ENCODE measurements around the gene TIGD1. TPM values are rescaled to one million over a fixed set of nuclear protein-coding genes. Genes with fewer than 3 reads are reported as not detected.

TIGD1 gene
- 2.2 TPM for total RNA-seq
- long read RNA-seq, partial matches to known transcripts: 0 of 4 reads
- long read RNA-seq, other reads (novel, unspliced or antisense): 0 of 4 reads

DNA sequence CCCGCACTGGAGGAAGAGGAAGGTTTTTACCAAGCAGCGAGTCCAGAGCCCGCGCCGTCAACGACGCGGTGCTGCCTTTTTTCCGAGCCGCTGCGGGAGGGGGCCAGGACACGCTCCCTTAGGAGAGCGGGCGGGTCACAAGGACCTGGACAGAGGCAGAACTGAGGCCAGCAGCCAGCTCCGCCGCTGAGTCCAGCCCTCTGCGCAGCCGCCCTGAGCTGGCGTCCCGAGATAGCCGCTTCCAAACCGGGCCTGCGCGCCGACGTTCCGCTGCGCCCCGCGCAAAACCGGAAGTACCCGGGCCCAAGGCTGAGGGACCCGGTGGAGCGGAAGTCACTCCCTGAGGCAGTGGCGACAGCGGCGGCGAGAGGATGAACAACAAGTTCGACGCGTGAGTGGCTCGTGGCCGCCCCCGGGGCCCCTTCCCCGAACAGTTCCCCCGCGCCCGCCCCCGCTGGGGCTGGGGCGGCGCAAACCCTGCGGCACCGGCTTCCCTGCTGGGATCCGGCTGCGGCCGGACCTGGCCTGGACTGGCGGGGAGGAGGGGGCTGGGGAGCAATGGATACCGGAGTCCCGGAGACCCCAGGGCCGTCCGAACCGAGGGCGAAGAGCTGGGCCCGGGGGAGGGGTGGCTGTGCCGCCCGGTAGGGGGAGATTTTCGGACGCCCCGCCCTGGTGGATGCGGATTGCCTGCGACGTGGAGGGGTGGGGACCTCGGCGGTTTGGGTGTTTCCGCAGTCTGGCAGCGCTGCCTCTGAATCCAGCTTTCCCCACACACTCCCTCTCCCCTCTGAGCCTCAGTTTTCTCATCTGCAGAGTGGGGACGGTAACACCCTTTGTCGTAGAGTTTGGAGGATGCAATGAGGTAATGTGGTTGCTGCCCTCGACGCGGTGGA is at the start of gene TIGD1, which contains the start of gene EIF4E2:
TIGD1 (minus strand) TSS at position 204 of the 896 bp plus-strand sequence. CDS start 675 bp downstream, outside the sequence.
EIF4E2 (plus strand) TSS at position 336 of the 896 bp plus-strand sequence; CDS start at position 372, 36 bp downstream.
- peak; percentile 99 for DNase-seq (ENCODE audit: low spot score)

DNA sequence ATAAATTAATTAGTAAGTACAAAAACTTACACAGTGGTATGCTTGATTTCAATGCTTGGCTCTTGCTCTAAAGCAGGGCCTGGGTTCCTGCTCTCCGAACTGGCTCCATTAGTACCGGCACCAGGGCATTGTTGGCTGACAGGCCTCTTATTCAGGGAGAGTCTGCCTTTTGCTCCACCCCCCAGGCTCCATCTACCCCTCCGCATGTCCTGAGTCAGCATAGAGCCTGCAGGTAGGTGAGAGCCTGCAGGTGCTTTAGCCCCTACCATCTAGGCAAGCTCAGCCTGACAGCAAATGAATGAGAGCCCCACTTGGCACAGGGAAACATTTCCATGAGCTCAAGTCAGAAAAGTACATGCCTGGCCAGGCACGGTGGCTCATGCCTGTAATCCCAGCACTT is 47.9 kb upstream of the TIGD1 start:
- DNase-seq (ENCODE audit: low spot score): no peak

DNA sequence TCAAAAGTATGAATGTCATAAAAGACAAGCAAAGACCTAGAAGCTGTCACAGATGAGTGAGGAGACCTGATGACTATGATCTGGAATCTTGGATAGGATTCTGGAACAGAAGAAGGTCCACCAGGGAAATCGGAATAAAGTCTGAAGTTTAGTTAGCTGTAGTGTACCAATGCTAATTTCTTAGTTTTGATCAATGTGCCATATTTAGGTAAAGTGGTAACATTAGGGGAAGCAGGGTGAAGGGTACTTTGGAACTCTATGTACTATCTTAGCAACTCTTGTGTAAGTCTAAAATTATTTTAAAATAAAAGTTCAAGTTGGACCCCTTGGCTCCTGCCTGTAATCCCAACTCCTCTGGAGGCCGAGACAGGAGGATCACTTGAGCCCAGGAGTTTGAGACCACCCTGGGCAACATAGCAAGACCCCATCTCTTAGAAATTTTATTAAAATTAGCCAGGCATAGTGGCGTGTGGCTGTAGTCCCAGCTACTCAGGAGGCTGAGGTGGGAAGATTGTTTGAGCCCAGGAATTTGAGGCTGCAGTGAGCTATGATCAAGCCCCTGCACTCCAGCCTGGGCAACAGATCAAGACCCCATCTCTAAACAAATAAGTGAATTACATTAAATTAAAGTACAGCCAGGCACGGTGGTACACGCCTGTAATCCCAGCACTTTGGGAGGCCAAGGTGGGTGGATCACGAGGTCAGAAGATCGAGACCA is 47.2 kb upstream of the TIGD1 start:
- DNase-seq (ENCODE audit: low spot score): no peak

DNA sequence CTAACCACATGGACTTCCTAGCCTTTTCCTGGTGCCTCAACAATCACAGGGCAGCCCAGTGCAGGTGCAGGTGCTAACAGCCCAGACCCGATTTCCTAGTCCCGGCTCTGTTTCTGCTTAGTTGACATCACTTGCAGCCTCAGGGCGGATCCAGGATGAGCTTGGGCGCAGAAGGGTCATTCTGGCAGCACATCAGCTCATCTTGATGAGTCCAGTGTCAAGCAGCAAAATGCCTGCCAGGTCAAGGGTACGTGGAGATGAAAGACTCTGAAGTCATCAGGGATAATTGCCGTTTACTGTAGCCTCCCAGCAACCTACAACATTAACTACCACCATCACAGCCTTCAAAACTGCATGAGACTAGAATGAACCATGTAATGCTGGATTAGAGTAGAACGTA is 43.6 kb upstream of the TIGD1 start:
- DNase-seq (ENCODE audit: low spot score): no peak

DNA sequence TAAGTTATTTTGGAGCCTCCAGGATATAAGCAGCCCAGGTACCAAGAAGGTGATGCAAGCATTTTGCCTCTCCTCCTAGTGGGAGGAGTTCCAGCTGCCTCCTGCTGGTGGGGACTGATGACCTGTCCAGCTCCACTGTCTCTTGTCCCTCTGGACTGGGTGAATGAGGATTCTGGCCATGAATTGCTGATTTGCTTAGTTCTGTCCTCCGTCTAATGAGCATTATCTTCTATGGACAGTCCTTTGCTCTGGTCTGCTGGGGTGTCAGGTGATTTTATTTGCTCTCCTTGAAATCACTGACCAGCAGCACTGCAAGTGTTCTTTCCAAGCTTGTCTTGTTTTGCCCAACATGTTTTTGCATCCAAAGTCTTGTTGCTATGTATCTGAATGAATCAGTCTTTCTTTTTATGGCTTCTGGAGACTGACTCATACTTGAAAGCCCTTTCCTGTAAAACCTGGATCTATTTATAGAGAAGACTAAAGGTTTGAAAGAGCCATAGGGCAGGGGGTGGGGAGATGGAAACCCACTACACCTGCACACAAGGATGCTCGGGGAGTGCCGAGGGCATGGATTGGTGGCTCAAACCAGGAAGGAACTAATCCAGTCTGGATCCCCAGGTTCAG is 42.5 kb upstream of the TIGD1 start:
- no peak for DNase-seq (ENCODE audit: low spot score)

DNA sequence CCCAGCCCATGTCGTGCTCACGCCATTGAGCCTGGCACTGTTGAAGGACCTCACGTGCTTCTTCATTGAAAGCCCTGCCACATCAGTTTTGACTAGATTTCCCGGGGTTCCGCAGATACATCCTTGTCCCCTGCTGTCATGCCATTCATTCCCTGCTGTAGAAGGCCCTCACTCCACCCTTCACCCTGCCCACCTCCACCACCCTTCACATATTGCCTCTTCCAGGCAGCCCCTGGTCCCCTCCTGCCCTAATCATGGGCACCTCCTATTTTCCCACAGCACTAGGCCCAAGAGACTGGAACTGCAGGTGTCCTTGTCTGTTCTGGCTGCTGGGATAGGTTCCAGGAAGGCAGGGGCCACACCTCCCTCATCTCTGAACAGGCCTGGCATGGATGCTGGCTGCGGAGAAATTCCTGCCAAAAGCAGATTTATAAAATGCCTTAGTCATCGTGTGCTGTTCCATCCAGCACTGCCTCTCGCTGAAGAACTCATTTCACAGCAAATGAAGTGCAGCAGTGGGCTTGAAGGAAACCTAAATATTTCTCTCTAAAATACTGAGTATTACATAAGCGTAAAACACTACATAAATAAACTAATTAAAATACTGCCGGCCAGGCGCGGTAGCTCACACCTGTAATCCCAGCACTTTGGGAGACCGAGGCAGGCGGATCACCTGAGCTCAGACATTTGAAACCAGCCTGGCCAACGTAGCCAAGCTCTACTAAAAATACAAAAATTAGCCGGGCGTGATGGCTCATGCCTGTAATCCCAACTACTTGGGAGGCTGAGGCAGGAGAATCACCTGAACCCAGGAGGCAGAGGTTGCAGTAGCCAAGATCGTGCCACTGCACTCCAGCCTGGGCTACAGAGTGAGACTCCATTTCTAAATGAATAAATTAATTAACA is 38.6 kb upstream of the TIGD1 start:
- no peak for DNase-seq (ENCODE audit: low spot score)

DNA sequence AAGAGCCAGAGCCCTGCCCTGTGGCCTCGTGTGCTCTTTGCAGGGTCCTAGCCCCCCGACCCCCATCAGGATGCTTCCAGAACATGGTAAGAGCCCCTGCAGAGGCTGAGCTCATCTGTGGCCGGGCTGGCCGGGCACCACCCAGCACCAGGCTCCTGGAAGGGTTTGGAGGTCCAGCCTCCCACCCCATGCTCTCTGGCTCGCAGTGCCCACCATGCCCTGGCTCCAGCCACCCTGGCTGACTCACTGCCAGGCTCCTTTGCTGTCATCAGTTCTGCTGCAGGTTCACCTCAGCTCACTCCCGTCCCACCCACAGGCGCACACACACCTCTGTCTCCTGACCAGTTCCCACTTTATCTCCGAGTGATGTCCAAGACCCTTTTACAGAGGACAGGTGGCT is 37.7 kb upstream of the TIGD1 start:
- no peak for DNase-seq (ENCODE audit: low spot score)

DNA sequence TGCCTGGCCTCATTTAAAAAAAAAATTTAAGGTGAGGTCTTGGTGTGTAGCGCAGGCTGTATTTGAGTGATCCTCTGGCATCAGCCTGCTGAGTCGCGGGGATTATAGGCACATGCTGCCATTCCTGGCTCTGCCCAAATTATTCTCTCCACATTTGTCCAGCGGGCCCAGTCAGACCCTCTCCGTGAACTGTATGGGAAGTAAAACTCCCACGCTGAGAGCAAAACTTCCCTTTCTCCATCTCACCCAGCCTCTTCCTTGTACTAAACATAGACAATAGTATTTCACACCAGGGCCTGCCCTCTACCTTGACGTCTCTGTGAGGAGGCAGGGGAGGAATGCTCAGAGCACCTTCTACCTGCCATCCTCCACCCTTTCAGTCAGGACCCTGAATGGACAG is 37.2 kb upstream of the TIGD1 start:
- peak; percentile 41 for DNase-seq (ENCODE audit: low spot score)

DNA sequence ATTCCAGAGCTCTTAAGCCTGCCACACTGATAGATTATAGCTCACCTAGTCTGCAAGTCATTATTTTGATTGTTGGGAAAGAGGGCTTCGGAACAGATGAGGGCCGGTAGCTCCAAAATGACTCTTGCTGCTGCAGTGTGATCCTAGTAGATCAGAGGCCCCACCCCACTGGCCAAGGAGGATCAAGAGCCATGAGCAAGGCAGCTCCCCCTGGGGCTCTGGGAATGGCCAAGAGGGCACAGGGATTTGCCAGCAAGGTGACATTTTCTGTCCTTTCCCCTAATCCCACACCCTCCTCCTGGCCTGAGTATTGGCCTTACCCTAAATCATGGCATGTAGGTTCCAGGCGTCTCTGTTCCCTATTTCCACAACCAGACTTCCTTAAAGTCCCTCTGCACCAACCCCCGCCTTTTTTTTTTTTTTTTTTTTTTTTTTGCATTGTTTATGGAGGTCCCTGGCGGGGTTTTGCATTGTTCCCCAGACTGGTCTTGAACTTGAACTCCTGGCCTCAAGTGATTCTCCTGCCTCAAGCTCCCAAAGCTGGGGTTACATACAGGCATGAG is 36.7 kb upstream of the TIGD1 start:
- DNase-seq (ENCODE audit: low spot score): no peak

DNA sequence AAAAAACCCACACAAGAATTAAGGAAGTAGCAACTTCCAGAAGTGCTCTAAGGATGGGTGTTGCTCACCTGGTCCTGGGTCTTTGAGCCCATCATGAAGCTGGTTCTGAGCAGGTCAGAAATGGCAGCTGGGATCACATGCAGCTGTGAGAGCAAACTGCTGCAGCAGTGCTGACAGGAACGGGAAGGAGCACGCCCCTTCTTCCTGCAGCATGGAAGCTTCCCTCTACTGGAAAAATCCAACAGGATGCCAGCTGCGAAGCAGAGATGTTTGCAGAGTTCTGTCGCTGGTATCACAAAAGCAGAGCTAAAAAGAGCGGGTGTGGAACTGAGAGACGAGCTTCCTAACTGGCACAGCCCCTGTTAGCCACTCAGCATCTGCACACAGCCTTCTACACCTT is 33.9 kb upstream of the TIGD1 start:
- DNase-seq (ENCODE audit: low spot score): no peak

DNA sequence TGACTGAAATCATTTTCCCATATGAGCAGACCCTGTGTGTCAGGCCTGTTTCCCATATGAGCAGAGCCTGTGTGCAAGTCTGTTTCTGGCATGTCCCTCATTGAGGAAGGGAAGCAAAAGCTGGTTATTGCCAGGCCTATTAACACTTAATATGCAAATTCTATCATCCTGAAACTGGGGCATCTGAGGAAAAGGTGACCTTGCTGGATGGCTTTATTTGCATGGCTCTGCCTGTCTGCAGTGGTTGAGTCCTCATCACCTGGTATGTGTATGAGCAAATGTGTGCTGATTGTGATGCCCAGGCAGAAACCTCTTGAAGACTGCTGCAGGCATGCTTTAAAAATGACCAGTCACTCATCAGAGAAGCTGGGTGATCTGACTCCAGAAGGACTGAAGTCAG is 31.4 kb upstream of the TIGD1 start:
- no peak for DNase-seq (ENCODE audit: low spot score)

DNA sequence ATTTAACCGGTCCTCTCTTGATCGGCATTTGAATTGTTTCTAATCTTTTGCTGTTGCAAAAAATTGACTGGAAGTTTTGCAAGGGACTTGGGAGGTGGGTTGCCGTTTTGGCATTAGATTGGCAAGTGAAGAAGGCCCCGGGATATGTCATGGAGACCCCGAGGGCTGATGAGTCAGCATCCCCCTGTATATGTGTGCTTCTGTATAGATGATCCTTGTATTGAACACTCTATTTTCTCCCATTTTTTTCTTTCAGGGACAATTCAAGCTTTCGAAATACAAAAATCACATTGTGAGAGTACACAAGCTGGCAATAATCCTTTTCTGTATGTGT is 30.3 kb upstream of the TIGD1 start:
- DNase-seq (ENCODE audit: low spot score): no peak

DNA sequence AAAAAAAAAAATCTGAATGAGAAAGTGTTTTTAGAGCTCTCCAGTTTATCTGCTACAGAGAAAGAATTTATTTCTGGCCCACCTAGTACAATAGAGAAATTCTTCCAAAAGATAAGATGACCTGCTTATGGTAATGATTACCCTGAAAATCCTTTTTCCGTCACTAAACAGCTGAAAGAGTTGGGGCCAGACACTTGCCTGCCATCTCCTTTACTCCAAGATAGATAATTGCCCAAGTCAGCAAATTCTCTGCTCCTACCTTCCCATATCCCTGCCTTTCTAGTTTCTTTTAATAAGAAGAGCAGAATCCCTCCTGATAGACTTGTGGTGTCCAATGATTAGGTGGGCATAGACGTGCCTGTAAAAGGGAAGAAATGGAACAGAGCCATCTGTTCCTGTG is 28.3 kb upstream of the TIGD1 start:
- DNase-seq (ENCODE audit: low spot score): no peak

DNA sequence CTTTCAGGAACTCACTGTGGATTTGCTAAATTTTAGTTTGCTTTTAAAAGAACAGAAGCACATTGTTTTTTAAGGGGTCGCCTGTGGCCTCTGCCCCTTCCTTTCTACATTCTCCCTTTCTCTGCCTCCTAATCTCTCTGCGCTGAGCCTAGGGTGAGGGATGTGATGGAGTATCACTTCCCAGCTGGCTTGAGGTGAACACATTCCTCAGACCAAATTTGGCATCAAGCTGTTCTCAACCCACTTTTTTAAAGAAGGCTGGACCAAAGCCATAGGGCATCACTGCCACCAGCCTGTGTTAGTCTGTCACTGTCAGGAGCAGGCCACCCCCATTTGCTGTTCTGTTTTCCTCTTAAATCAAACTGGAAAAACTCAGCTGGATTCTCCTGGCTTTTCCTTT is 27.5 kb upstream of the TIGD1 start:
- no peak for DNase-seq (ENCODE audit: low spot score)

DNA sequence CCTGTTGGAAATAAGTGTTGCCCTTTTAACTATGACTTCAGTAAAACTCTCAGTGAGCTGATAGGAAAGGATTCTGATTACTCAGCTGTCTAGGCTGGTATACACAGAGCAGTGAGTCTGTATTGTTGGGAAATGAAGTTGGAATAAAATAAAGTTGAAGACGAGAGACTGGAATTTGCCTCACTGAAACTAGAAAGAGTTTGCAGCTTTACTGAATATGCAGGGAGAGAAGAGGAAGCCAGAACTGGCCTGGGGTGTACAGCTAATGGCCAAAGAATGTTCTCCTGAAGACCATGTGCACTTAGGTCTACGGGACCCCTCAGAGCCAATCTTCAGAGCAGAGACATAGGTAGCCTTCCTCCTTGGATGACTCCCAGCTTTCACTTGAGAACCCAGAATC is 26.6 kb upstream of the TIGD1 start:
- DNase-seq (ENCODE audit: low spot score): no peak

DNA sequence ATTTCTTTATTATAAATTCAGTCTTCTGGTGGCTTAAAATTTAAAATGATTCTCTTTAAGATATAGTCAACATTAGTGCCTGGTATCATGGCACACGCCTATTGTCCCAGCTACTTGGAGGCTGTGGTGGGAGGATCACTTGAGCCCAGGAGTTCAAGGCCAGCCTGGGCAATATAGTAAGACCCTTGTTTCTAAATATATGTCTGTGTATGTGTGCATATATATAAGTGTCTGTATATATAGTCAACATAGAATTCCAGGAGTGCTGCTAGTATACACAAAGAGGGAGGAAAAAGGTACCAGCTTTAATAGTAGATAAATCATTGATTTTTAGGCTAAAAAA is 25.0 kb upstream of the TIGD1 start:
- DNase-seq (ENCODE audit: low spot score): no peak

DNA sequence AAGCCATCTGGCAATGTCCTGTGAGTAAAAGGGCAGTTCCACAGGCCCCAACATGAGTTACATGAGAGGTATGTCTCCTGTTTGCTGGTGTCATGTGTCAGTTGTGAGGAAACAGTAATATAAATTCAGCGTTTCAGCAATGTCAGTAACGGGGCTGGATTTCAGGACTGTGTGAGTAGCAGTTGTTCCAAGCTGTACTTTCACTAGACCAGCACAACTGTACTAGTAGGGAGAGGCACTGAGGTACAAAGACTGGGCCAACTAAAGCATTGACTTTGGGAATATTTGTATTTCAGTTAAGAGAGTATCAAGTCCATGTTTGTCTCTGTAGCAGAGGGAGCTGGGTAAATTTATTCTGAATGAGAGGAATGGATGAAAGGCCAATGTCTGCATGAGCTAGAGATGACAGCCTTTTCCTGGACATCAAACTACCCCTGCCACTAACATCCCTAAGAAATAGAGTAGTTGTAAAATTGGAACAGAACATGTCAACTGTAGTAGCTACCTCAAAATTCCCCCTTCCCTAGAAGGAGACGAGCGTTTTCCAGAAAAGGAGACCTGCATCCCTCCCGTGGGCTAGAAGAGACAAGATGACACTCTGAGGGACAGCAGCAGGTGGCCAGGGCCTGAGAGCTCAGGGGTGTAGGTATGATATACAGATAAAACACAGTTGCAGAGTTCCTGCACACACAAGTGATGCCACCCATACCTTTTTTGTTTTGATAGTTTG is 24.5 kb upstream of the TIGD1 start:
- DNase-seq (ENCODE audit: low spot score): no peak

DNA sequence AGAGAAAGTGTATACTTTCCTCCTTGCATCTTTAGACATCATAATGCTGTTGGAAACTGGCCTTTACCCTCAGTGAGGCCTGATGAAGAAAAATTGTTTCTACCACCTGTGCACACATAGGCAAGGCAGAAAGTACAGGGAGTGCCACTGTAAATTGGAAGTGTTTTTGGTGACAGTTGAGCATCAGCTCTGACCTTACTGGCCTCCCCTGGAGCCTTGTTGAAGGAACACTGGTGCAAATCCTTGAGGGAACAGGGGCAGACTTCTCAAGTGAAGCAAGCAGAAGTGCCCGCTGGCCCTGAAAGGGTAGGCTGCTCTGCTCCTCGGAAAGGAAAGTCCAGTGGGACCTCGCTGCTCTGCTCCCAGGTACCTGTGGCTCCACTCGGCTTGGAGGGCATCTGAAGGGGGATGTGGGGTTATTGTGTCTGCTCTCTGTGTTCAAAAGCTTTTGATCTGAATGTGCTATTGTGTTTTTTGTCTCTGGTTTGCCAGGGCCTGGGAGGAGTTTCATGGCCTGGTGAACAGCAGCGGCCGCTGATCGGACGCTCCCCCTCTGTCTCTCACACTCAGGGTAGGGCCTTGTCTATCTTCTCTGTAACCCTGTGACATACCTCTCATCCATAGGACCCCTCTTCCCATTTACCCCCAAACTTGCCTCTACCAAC is 23.5 kb upstream of the TIGD1 start:
- no peak for DNase-seq (ENCODE audit: low spot score)

DNA sequence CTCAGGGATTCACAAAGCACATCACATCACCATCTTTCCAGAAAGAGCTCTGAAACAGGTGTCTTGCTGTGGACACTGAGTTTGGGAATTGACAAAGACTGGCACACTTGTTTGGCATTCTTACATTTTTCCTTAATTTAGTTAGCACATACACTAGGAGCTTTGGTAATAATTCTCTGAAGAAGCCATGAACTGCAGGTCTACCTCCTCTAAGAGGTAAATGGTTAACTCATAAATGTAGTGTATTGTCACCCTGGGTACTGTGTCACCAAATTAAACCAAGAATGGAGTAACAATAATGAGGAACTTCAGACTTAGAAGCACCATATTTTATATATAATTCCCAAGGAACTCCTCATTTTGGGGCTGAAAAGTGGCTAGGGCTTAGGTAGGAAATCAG is 22.7 kb upstream of the TIGD1 start:
- no peak for DNase-seq (ENCODE audit: low spot score)
